ENCODE data around the gene CHRNB1. TPM values are rescaled to one million over a fixed set of nuclear protein-coding genes. Genes with fewer than 3 reads are reported as not detected.
A peak's percentile ranks its signal among the peaks of the same experiment; 100 is the strongest.

Gene CHRNB1
- total and polyA plus RNA-seq, 10 of the 15 experiments (the other 5 are each of a cell fraction or from before 2014, with no cell fraction given), result 5.8 to 14.8 (median 11.3) TPM

DNA sequence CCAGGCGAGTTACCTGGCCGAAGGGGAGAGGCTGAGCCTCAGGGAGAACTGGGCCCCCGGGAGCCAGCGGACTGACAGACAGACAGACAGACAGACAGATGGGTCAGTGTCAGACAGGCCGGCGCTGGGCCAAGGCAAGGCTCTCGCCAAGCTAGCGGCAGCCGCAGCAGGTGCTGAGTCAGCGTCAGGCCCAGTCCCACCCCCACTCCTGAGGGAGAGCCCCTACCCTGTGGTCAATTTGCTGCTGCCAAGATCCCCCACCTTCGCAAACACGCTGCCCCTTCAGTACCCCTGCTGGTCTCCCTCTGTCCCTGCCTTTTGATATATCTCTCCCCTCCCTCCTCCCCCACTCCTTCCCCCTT, 4.0 kb upstream of the CHRNB1 start (continued):
- TF ChIP-seq, protein P1, sequence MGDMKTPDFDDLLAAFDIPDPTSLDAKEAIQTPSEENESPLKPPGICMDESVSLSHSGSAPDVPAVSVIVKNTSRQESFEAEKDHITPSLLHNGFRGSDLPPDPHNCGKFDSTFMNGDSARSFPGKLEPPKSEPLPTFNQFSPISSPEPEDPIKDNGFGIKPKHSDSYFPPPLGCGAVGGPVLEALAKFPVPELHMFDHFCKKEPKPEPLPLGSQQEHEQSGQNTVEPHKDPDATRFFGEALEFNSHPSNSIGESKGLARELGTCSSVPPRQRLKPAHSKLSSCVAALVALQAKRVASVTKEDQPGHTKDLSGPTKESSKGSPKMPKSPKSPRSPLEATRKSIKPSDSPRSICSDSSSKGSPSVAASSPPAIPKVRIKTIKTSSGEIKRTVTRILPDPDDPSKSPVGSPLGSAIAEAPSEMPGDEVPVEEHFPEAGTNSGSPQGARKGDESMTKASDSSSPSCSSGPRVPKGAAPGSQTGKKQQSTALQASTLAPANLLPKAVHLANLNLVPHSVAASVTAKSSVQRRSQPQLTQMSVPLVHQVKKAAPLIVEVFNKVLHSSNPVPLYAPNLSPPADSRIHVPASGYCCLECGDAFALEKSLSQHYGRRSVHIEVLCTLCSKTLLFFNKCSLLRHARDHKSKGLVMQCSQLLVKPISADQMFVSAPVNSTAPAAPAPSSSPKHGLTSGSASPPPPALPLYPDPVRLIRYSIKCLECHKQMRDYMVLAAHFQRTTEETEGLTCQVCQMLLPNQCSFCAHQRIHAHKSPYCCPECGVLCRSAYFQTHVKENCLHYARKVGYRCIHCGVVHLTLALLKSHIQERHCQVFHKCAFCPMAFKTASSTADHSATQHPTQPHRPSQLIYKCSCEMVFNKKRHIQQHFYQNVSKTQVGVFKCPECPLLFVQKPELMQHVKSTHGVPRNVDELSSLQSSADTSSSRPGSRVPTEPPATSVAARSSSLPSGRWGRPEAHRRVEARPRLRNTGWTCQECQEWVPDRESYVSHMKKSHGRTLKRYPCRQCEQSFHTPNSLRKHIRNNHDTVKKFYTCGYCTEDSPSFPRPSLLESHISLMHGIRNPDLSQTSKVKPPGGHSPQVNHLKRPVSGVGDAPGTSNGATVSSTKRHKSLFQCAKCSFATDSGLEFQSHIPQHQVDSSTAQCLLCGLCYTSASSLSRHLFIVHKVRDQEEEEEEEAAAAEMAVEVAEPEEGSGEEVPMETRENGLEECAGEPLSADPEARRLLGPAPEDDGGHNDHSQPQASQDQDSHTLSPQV (IDR thresholded peaks at IDR 0.05), result no peak
- TF ChIP-seq BMI1 (IDR thresholded peaks at IDR 0.05; ENCODE audit: borderline replicate concordance) (no peak), HDGF (IDR thresholded peaks at IDR 0.05) (0 out of 2 replicates have a peak, but pooled peaks have one; percentile 44), PML (IDR thresholded peaks at IDR 0.05; ENCODE audit: low read length) (no peak), MTA2 (IDR thresholded peaks at IDR 0.05; ENCODE audit: low read depth) (peak; percentile 40; the same call in 1 of the 2 replicates), NFXL1 (IDR thresholded peaks at IDR 0.05; ENCODE audit: borderline replicate concordance) (no peak), NBN (IDR thresholded peaks at IDR 0.05) (0 out of 2 replicates have a peak, but pooled peaks have one; percentile 66), BACH1 (IDR thresholded peaks at IDR 0.05; ENCODE audit: borderline replicate concordance) (peak; percentile 97), YY1 (IDR thresholded peaks at IDR 0.05; ENCODE audit: low read depth, low read length) (no peak), EED (IDR thresholded peaks at IDR 0.05; ENCODE audit: low read depth) (no peak), POLR2AphosphoS2 (IDR thresholded peaks at IDR 0.05; ENCODE audit: low read depth, low read length) (no peak), BHLHE40 (IDR thresholded peaks at IDR 0.05; ENCODE audit: borderline replicate concordance in 1 of 2, low read depth in 2 of 2, low read length in 1 of 2) (peak in 1 of 2 experiments; percentile 51; a peak in 2 of 4 replicates), SMC3 (IDR thresholded peaks at IDR 0.05; ENCODE audit: borderline replicate concordance, low read length) (no peak), LARP7 (IDR thresholded peaks at IDR 0.05) (peak; percentile 55)
- TF ChIP-seq, protein P2, sequence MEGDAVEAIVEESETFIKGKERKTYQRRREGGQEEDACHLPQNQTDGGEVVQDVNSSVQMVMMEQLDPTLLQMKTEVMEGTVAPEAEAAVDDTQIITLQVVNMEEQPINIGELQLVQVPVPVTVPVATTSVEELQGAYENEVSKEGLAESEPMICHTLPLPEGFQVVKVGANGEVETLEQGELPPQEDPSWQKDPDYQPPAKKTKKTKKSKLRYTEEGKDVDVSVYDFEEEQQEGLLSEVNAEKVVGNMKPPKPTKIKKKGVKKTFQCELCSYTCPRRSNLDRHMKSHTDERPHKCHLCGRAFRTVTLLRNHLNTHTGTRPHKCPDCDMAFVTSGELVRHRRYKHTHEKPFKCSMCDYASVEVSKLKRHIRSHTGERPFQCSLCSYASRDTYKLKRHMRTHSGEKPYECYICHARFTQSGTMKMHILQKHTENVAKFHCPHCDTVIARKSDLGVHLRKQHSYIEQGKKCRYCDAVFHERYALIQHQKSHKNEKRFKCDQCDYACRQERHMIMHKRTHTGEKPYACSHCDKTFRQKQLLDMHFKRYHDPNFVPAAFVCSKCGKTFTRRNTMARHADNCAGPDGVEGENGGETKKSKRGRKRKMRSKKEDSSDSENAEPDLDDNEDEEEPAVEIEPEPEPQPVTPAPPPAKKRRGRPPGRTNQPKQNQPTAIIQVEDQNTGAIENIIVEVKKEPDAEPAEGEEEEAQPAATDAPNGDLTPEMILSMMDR (IDR thresholded peaks at IDR 0.05 in 2 of 3, conservative IDR thresholded peaks at IDR 0.05 in 1 of 3; ENCODE audit: control insufficient read depth in 2 of 3, extremely low read depth in 1 of 3, insufficient read depth in 1 of 3, low read depth in 3 of 3, low read length in 3 of 3), result peak in 2 of 3 experiments; percentile 13 to 14; a peak in 2 of 6 replicates
- TF ChIP-seq, protein P3, sequence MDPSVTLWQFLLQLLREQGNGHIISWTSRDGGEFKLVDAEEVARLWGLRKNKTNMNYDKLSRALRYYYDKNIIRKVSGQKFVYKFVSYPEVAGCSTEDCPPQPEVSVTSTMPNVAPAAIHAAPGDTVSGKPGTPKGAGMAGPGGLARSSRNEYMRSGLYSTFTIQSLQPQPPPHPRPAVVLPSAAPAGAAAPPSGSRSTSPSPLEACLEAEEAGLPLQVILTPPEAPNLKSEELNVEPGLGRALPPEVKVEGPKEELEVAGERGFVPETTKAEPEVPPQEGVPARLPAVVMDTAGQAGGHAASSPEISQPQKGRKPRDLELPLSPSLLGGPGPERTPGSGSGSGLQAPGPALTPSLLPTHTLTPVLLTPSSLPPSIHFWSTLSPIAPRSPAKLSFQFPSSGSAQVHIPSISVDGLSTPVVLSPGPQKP (IDR thresholded peaks at IDR 0.05; ENCODE audit: low read depth, low read length), result no peak
- TF ChIP-seq, protein P4, sequence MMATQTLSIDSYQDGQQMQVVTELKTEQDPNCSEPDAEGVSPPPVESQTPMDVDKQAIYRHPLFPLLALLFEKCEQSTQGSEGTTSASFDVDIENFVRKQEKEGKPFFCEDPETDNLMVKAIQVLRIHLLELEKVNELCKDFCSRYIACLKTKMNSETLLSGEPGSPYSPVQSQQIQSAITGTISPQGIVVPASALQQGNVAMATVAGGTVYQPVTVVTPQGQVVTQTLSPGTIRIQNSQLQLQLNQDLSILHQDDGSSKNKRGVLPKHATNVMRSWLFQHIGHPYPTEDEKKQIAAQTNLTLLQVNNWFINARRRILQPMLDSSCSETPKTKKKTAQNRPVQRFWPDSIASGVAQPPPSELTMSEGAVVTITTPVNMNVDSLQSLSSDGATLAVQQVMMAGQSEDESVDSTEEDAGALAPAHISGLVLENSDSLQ (IDR thresholded peaks at IDR 0.05), result peak; percentile 31; the same call in 1 of the 2 replicates
- TF ChIP-seq, protein P5, sequence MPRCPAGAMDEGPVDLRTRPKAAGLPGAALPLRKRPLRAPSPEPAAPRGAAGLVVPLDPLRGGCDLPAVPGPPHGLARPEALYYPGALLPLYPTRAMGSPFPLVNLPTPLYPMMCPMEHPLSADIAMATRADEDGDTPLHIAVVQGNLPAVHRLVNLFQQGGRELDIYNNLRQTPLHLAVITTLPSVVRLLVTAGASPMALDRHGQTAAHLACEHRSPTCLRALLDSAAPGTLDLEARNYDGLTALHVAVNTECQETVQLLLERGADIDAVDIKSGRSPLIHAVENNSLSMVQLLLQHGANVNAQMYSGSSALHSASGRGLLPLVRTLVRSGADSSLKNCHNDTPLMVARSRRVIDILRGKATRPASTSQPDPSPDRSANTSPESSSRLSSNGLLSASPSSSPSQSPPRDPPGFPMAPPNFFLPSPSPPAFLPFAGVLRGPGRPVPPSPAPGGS (IDR thresholded peaks at IDR 0.05; ENCODE audit: borderline replicate concordance, insufficient read depth, low read depth, low read length, poor library complexity, severe bottlenecking), result peak; percentile 77

All from GM12878 (cell line).